ACC112 (cell line): ENCODE results near the gene ABR.
"Not testable (repeated sequence)": the region's sequence is repeated elsewhere in the genome, so short reads cannot be mapped to it uniquely, and the experiment has no call there.

ENCODE experiments used
- H2AFZ ChIP-seq: fragments of 200-600 bp; sonication (generic); one replicate; pipeline ENCODE4 v1.6.0; 2017; ENCODE audit warnings: antibody characterized with exemption, low read length; ENCODE audit not compliant: unreplicated experiment
- H3K27ac ChIP-seq: fragments of 200-600 bp; sonication (generic); 2 replicates; pipeline ENCODE4 v1.5.1; 2014; ENCODE audit warnings: low read depth, mild to moderate bottlenecking, antibody characterized with exemption, low read length, moderate library complexity
- H3K27me3 ChIP-seq: fragments of 200-600 bp; sonication (generic); 2 replicates; pipeline ENCODE4 v1.6.1; 2014; ENCODE audit warnings: mild to moderate bottlenecking, antibody characterized with exemption, low read length, moderate library complexity, mixed read lengths; ENCODE audit not compliant: insufficient read depth
- H3K36me3 ChIP-seq: fragments of 200-600 bp; sonication (generic); 2 replicates; pipeline ENCODE4 v1.6.1; 2016; ENCODE audit warnings: mild to moderate bottlenecking, antibody characterized with exemption, low read length, moderate library complexity, mixed read lengths; ENCODE audit not compliant: insufficient read depth
- H3K4me1 ChIP-seq: fragments of 200-600 bp; sonication (generic); one replicate; pipeline ENCODE4 v1.6.1; 2016; ENCODE audit warnings: low read length, mixed read lengths; ENCODE audit not compliant: insufficient read depth, unreplicated experiment, control insufficient read depth
- H3K4me3 ChIP-seq: fragments of 200-600 bp; sonication (generic); 2 replicates; pipeline ENCODE4 v1.5.1; 2014; ENCODE audit warnings: mild to moderate bottlenecking, low read depth, low read length
- H3K79me2 ChIP-seq: fragments of 200-600 bp; sonication (generic); one replicate; pipeline ENCODE4 v1.6.0; 2016; ENCODE audit warnings: low read length; ENCODE audit not compliant: control insufficient read depth, unreplicated experiment, insufficient read depth

ABR gene

GRCh38 chr17:1145311-1145986 is 34.3 kb downstream of the ABR start:
- H3K27ac ChIP-seq, result no peak overlapping the region

GRCh38 chr17:1144162-1144561 is 35.6 kb downstream of the ABR start:
- Histone ChIP-seq H3K4me3 (no peak overlapping the region), H3K79me2 (no peaks in the 10 kb centered on the region), H3K27ac (no peak overlapping the region), H3K36me3 (no peaks in the 10 kb centered on the region), H3K4me1 (no peaks in the 10 kb centered on the region), H3K27me3 (no peaks in the 10 kb centered on the region), H2AFZ (no peak overlapping the region)

More at GRCh38 chr17:1145311-1145986, 34.3 kb downstream of the ABR start:
- Histone ChIP-seq H2AFZ (no peak overlapping the region), H3K36me3 (no peaks in the 10 kb centered on the region), H3K27me3 (no peaks in the 10 kb centered on the region), H3K79me2 (no peaks in the 10 kb centered on the region), H3K4me3 (no peak overlapping the region), H3K4me1 (no peaks in the 10 kb centered on the region)

- Histone ChIP-seq H3K27ac (no peak overlapping the region), H3K4me3 (no peak overlapping the region), H3K4me1 (peaks cover 4% of the 10 kb centered on the region), H2AFZ (no peak overlapping the region), H3K79me2 (no peaks in the 10 kb centered on the region), H3K27me3 (no peaks in the 10 kb centered on the region), H3K36me3 (no peaks in the 10 kb centered on the region)
Measured at GRCh38 chr17:1143573-1143972, 36.2 kb downstream of the ABR start.

- no peaks in the 10 kb centered on the region for H3K36me3 ChIP-seq
- H3K4me3 ChIP-seq, result no peak overlapping the region
- H3K4me1 ChIP-seq, result peaks cover 4% of the 10 kb centered on the region
- H2AFZ ChIP-seq, result no peak overlapping the region
- H3K27ac ChIP-seq, result no peak overlapping the region
- H3K27me3 ChIP-seq, result no peaks in the 10 kb centered on the region
- H3K79me2 ChIP-seq, result no peaks in the 10 kb centered on the region
Measured at GRCh38 chr17:1142561-1142971, 37.2 kb downstream of the ABR start.

- Histone ChIP-seq H3K27me3 (no peaks in the 10 kb centered on the region), H3K36me3 (no peaks in the 10 kb centered on the region), H3K27ac (no peak overlapping the region), H3K4me3 (no peak overlapping the region), H3K79me2 (no peaks in the 10 kb centered on the region), H2AFZ (no peak overlapping the region), H3K4me1 (peaks cover 4% of the 10 kb centered on the region)
Measured at GRCh38 chr17:1137465-1137894, 42.3 kb downstream of the ABR start.

GRCh38 chr17:1136748-1137147 is 43.0 kb downstream of the ABR start:
- Histone ChIP-seq H2AFZ (no peak overlapping the region), H3K4me3 (no peak overlapping the region), H3K79me2 (no peaks in the 10 kb centered on the region), H3K36me3 (no peaks in the 10 kb centered on the region), H3K27ac (no peak overlapping the region), H3K27me3 (no peaks in the 10 kb centered on the region), H3K4me1 (peaks cover 4% of the 10 kb centered on the region)

GRCh38 chr17:1134634-1135324 is 45.0 kb downstream of the ABR start:
- Histone ChIP-seq H3K27me3 (no peaks in the 10 kb centered on the region), H3K4me3 (no peak overlapping the region), H3K36me3 (no peaks in the 10 kb centered on the region), H3K4me1 (peaks cover 4% of the 10 kb centered on the region), H3K27ac (no peak overlapping the region), H2AFZ (no peak overlapping the region), H3K79me2 (no peaks in the 10 kb centered on the region)

- no peak overlapping the region for H3K27ac ChIP-seq
- H3K4me3 ChIP-seq, result no peak overlapping the region
- no peaks in the 10 kb centered on the region for H3K4me1 ChIP-seq
- H3K79me2 ChIP-seq, result no peaks in the 10 kb centered on the region
- H2AFZ ChIP-seq, result no peak overlapping the region
- H3K36me3 ChIP-seq, result no peaks in the 10 kb centered on the region
- H3K27me3 ChIP-seq, result no peaks in the 10 kb centered on the region
Measured at GRCh38 chr17:1130191-1130590, 49.6 kb downstream of the ABR start.

- H2AFZ ChIP-seq, H3K27ac ChIP-seq, H3K79me2 ChIP-seq, H3K27me3 ChIP-seq, H3K4me1 ChIP-seq, H3K4me3 ChIP-seq, H3K36me3 ChIP-seq: not testable (repeated sequence)
Measured at GRCh38 chr17:1128463-1128862, 51.3 kb downstream of the ABR start.

- no peak overlapping the region for H3K4me3 ChIP-seq
- no peaks in the 10 kb centered on the region for H3K36me3 ChIP-seq
- H3K27me3 ChIP-seq, result no peaks in the 10 kb centered on the region
- H2AFZ ChIP-seq, result no peak overlapping the region
- H3K27ac ChIP-seq, result no peak overlapping the region
- H3K4me1 ChIP-seq, result peaks cover 8% of the 10 kb centered on the region
- no peaks in the 10 kb centered on the region for H3K79me2 ChIP-seq
Measured at GRCh38 chr17:1126801-1127550, 52.8 kb downstream of the ABR start.
